Loucy (cell line): ENCODE data around the gene MAD1L1.

Source experiments
- H2AFZ ChIP-seq: fragments of 200-600 bp; sonication (generic); 2 replicates; pipeline ENCODE4 v1.6.0; 2016; ENCODE audit warnings: antibody characterized with exemption, mild to moderate bottlenecking, low read length, moderate library complexity
- H3F3A ChIP-seq: fragments of 200-600 bp; 2 replicates; pipeline ENCODE4 v1.6.0; 2016; ENCODE audit warnings: antibody characterized with exemption, low read depth, mild to moderate bottlenecking
- H3K27me3 ChIP-seq: fragments of 200-600 bp; sonication (generic); 2 replicates; pipeline ENCODE4 v1.6.1; 2014; ENCODE audit warnings: low read length, mild to moderate bottlenecking; ENCODE audit not compliant: insufficient read depth, poor library complexity, severe bottlenecking
- H3K36me3 ChIP-seq: fragments of 200-600 bp; sonication (generic); 2 replicates; pipeline ENCODE4 v1.6.1; 2016; ENCODE audit warnings: low read length; ENCODE audit not compliant: insufficient read depth
- H3K4me1 ChIP-seq: fragments of 200-600 bp; sonication (generic); 2 replicates; pipeline ENCODE4 v1.5.1; 2014; ENCODE audit warnings: low read length, mild to moderate bottlenecking; ENCODE audit not compliant: insufficient read depth, poor library complexity, severe bottlenecking
- H3K4me2 ChIP-seq: fragments of 200-600 bp; sonication (generic); 2 replicates; pipeline ENCODE4 v1.6.0; 2014; ENCODE audit warnings: antibody characterized with exemption, low read length, low read depth, mild to moderate bottlenecking; ENCODE audit not compliant: poor library complexity, severe bottlenecking
- H3K4me3 ChIP-seq: fragments of 200-600 bp; sonication (generic); 2 replicates; pipeline ENCODE4 v1.5.1; 2014; ENCODE audit warnings: low read length, mild to moderate bottlenecking, mixed read lengths; ENCODE audit not compliant: poor library complexity, severe bottlenecking
- H3K79me2 ChIP-seq: fragments of 200-600 bp; sonication (generic); 2 replicates; pipeline ENCODE4 v1.6.1; 2014; ENCODE audit warnings: low read length; ENCODE audit not compliant: insufficient read depth
- H3K9ac ChIP-seq: fragments of 200-600 bp; sonication (generic); 2 replicates; pipeline ENCODE4 v1.6.0; 2014; ENCODE audit warnings: mild to moderate bottlenecking, low read depth, low read length, moderate library complexity; ENCODE audit not compliant: poor library complexity, severe bottlenecking
- H3K9me2 ChIP-seq: fragments of 200-600 bp; sonication (generic); replicated peaks from 2 replicates; pipeline ENCODE4 v1.6.1; 2016; ENCODE audit warnings: low read depth, low read length, mixed read lengths
- H3K9me3 ChIP-seq: fragments of 200-600 bp; sonication (generic); 2 replicates; pipeline ENCODE4 v1.6.1; 2014; ENCODE audit warnings: mild to moderate bottlenecking, antibody characterized with exemption, low read length, low read depth; ENCODE audit not compliant: insufficient read depth
- H4K20me1 ChIP-seq: fragments of 200-600 bp; sonication (generic); 2 replicates; pipeline ENCODE4 v1.6.0; 2014; ENCODE audit warnings: antibody characterized with exemption, low read length, mild to moderate bottlenecking; ENCODE audit not compliant: insufficient read depth, poor library complexity, severe bottlenecking
- CTCF ChIP-seq: fragments of 200-600 bp; sonication (generic); conservative IDR thresholded peaks from 2 replicates; pipeline ENCODE4 v1.5.1; 2014; ENCODE audit warnings: mild to moderate bottlenecking, antibody characterized with exemption, low read length
- EZH2phosphoT487 ChIP-seq: fragments of 200-600 bp; IDR thresholded peaks from 2 replicates; pipeline ENCODE4 v1.6.1; 2018; ENCODE audit warnings: antibody characterized with exemption, mild to moderate bottlenecking, moderate library complexity, borderline replicate concordance

MAD1L1 gene

GRCh38 chr7:1768832-1769231 is 463.9 kb downstream of the MAD1L1 start:
- no peak for TF ChIP-seq CTCF
- no peak for TF ChIP-seq EZH2phosphoT487

GRCh38 chr7:1767524-1767923 is 465.2 kb downstream of the MAD1L1 start:
- no peaks in the 10 kb centered on the region for H4K20me1 ChIP-seq
- no peak overlapping the region for H3K4me2 ChIP-seq
- no peaks in the 10 kb centered on the region for H3F3A ChIP-seq
- no peaks in the 10 kb centered on the region for H3K36me3 ChIP-seq
- H3K4me1 ChIP-seq: no peaks in the 10 kb centered on the region
- no peak overlapping the region for H3K4me3 ChIP-seq
- no peaks in the 10 kb centered on the region for H3K9me2 ChIP-seq
- no peak overlapping the region for H2AFZ ChIP-seq
- no peak overlapping the region for H3K9ac ChIP-seq
- H3K9me3 ChIP-seq: peaks cover 13% of the 10 kb centered on the region; the same call in 1 of the 2 replicates
- TF ChIP-seq CTCF (no peak), EZH2phosphoT487 (no peak)
- H3K27me3 ChIP-seq: no peaks in the 10 kb centered on the region
- H3K79me2 ChIP-seq: no peaks in the 10 kb centered on the region

More at GRCh38 chr7:1768832-1769231, 463.9 kb downstream of the MAD1L1 start:
- Histone ChIP-seq H3K9me3 (peaks cover 2% of the 10 kb centered on the region; the same call in 1 of the 2 replicates), H3K79me2 (no peaks in the 10 kb centered on the region), H3F3A (no peaks in the 10 kb centered on the region), H3K4me1 (no peaks in the 10 kb centered on the region), H3K9ac (no peak overlapping the region), H3K36me3 (no peaks in the 10 kb centered on the region), H3K4me3 (no peak overlapping the region), H3K9me2 (no peaks in the 10 kb centered on the region), H4K20me1 (no peaks in the 10 kb centered on the region), H2AFZ (no peak overlapping the region), H3K27me3 (no peaks in the 10 kb centered on the region), H3K4me2 (no peak overlapping the region)
